Measurements from ENCODE around the gene KANSL1.

KANSL1 gene

DNA sequence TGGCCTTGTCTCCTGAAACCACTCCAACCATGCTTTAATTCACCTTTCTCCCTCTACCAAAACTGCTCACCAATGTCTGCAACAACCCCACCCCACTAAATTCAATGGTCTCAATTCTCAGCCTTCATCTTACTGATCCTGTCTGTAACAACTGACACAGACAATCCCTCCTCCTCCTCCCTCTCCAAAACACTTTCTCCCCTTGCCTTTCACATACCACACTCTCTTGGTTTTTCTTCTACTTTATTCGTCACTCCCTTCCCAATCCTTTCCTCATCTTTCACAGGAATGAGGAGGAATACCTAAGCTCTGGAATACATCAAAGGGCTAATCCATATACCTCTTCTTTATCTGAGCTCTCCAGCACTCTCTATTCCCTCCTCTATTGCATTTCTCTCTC is 128.8 kb downstream of the KANSL1 start:
- Histone ChIP-seq H3K4me3 (ENCODE audit: low read depth in 1 of 2, low read length in 2 of 2) (no peak overlapping the region), H3K4me1 (ENCODE audit: control insufficient read depth in 1 of 2, insufficient read depth in 2 of 2, low read length in 2 of 2) (no peaks in the 10 kb centered on the region), H3K9me3 (ENCODE audit: control insufficient read depth in 1 of 2, low read length in 2 of 2) (no peaks in the 10 kb centered on the region), H3K36me3 (ENCODE audit: control insufficient read depth in 1 of 2, insufficient read depth in 2 of 2, low read length in 2 of 2) (peaks cover 17 to 32% of the 10 kb centered on the region in 2 donors), H3K27ac (ENCODE audit: low read depth, low read length) (no peak overlapping the region), H3K27me3 (ENCODE audit: control insufficient read depth in 1 of 2, insufficient read depth in 2 of 2, low read length in 2 of 2) (no peaks in the 10 kb centered on the region), H3K9ac (ENCODE audit: low read depth in 1 of 2, low read length in 2 of 2) (no peak overlapping the region)

- peaks cover 17 to 34% of the 10 kb centered on the region in 2 donors for H3K36me3 ChIP-seq (ENCODE audit: control insufficient read depth in 1 of 2, insufficient read depth in 2 of 2, low read length in 2 of 2)
- H3K27ac ChIP-seq (ENCODE audit: low read depth, low read length): no peak overlapping the region
These were observed 130.0 kb downstream of the KANSL1 start for GRCh38 chr17:46063241-46063640.

GRCh38 chr17:46061435-46061834 is 131.8 kb downstream of the KANSL1 start:
- H3K27ac ChIP-seq (ENCODE audit: low read depth, low read length): no peak overlapping the region
- peaks cover 24 to 28% of the 10 kb centered on the region in 2 donors for H3K36me3 ChIP-seq (ENCODE audit: control insufficient read depth in 1 of 2, insufficient read depth in 2 of 2, low read length in 2 of 2)

More at GRCh38 chr17:46063241-46063640, 130.0 kb downstream of the KANSL1 start:
- no peaks in the 10 kb centered on the region for H3K9me3 ChIP-seq (ENCODE audit: control insufficient read depth in 1 of 2, low read length in 2 of 2)
- H3K4me1 ChIP-seq (ENCODE audit: control insufficient read depth in 1 of 2, insufficient read depth in 2 of 2, low read length in 2 of 2): no peaks in the 10 kb centered on the region
- H3K9ac ChIP-seq (ENCODE audit: low read depth in 1 of 2, low read length in 2 of 2): no peak overlapping the region
- no peak overlapping the region for H3K4me3 ChIP-seq (ENCODE audit: low read depth in 1 of 2, low read length in 2 of 2)
- no peaks in the 10 kb centered on the region for H3K27me3 ChIP-seq (ENCODE audit: control insufficient read depth in 1 of 2, insufficient read depth in 2 of 2, low read length in 2 of 2)

GRCh38 chr17:46060461-46060860 is 132.8 kb downstream of the KANSL1 start:
- no peak overlapping the region for H3K4me3 ChIP-seq (ENCODE audit: low read depth in 1 of 2, low read length in 2 of 2)
- no peaks in the 10 kb centered on the region for H3K27me3 ChIP-seq (ENCODE audit: control insufficient read depth in 1 of 2, insufficient read depth in 2 of 2, low read length in 2 of 2)
- H3K9me3 ChIP-seq (ENCODE audit: control insufficient read depth in 1 of 2, low read length in 2 of 2): no peaks in the 10 kb centered on the region
- H3K27ac ChIP-seq (ENCODE audit: low read depth, low read length): no peak overlapping the region
- H3K9ac ChIP-seq (ENCODE audit: low read depth in 1 of 2, low read length in 2 of 2): no peak overlapping the region
- peaks cover 17 to 18% of the 10 kb centered on the region in 2 donors for H3K36me3 ChIP-seq (ENCODE audit: control insufficient read depth in 1 of 2, insufficient read depth in 2 of 2, low read length in 2 of 2)
- no peaks in the 10 kb centered on the region for H3K4me1 ChIP-seq (ENCODE audit: control insufficient read depth in 1 of 2, insufficient read depth in 2 of 2, low read length in 2 of 2)

More at GRCh38 chr17:46061435-46061834, 131.8 kb downstream of the KANSL1 start:
- H3K27me3 ChIP-seq (ENCODE audit: control insufficient read depth in 1 of 2, insufficient read depth in 2 of 2, low read length in 2 of 2): no peaks in the 10 kb centered on the region
- no peaks in the 10 kb centered on the region for H3K4me1 ChIP-seq (ENCODE audit: control insufficient read depth in 1 of 2, insufficient read depth in 2 of 2, low read length in 2 of 2)
- H3K9ac ChIP-seq (ENCODE audit: low read depth in 1 of 2, low read length in 2 of 2): no peak overlapping the region
- no peak overlapping the region for H3K4me3 ChIP-seq (ENCODE audit: low read depth in 1 of 2, low read length in 2 of 2)
- no peaks in the 10 kb centered on the region for H3K9me3 ChIP-seq (ENCODE audit: control insufficient read depth in 1 of 2, low read length in 2 of 2)

DNA sequence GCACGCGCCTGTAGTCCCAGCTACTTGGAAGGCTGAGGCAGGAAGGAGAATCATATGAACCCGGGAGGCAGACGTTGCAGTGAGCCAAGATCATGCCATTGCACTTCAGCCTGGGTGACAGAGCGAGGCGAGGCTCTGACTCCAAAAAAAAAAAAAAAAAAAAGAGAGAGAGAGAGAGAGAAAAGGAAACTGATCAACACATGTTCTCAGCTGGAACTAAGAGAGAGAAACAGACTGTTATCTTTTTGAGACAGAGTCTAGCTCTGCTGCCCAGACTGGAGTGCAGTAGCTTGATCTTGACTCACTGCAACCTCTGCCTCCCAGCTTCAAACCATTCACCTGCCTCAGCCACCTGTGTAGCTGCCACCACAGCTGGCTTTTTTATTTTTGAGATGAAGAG is 133.7 kb downstream of the KANSL1 start:
- H3K27me3 ChIP-seq (ENCODE audit: control insufficient read depth in 1 of 2, insufficient read depth in 2 of 2, low read length in 2 of 2): no peaks in the 10 kb centered on the region
- H3K27ac ChIP-seq (ENCODE audit: low read depth, low read length): no peak overlapping the region
- peaks cover 15 to 17% of the 10 kb centered on the region in 2 donors for H3K36me3 ChIP-seq (ENCODE audit: control insufficient read depth in 1 of 2, insufficient read depth in 2 of 2, low read length in 2 of 2)
- H3K4me3 ChIP-seq (ENCODE audit: low read depth in 1 of 2, low read length in 2 of 2): no peak overlapping the region
- H3K9me3 ChIP-seq (ENCODE audit: control insufficient read depth in 1 of 2, low read length in 2 of 2): no peaks in the 10 kb centered on the region
- no peak overlapping the region for H3K9ac ChIP-seq (ENCODE audit: low read depth in 1 of 2, low read length in 2 of 2)
- H3K4me1 ChIP-seq (ENCODE audit: control insufficient read depth in 1 of 2, insufficient read depth in 2 of 2, low read length in 2 of 2): no peaks in the 10 kb centered on the region

GRCh38 chr17:46057366-46057765 is 135.9 kb downstream of the KANSL1 start:
- no peak overlapping the region for H3K27ac ChIP-seq (ENCODE audit: low read depth, low read length)

DNA sequence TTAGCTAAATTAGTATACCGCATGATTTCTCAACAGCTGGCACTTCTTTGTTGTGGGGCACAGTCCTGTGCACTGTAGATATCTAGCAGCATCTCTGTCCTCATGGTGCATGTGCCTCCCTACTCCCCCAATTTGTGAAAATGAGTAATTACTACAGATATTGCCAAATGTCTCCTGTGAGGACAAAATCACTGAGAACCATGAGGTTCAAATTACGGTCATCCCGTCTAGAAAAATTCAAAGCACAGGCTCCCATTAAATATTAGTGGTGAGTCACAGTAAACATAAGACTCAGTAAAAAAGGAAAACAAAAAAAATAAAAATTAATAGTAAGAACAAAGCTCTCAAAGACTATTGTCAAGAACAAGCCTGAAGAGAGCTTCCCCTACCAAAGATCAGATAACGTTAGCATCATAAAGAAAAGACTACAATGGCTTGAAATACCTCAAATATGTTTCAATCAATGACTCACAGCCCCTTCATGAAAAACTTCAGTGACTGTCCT is 136.4 kb downstream of the KANSL1 start:
- H3K4me3 ChIP-seq (ENCODE audit: low read depth in 1 of 2, low read length in 2 of 2): no peak overlapping the region
- peaks cover 0 to under 1% of the 10 kb centered on the region in 2 donors for H3K4me1 ChIP-seq (ENCODE audit: control insufficient read depth in 1 of 2, insufficient read depth in 2 of 2, low read length in 2 of 2)
- H3K9me3 ChIP-seq (ENCODE audit: control insufficient read depth in 1 of 2, low read length in 2 of 2): no peaks in the 10 kb centered on the region
- H3K9ac ChIP-seq (ENCODE audit: low read depth in 1 of 2, low read length in 2 of 2): no peak overlapping the region
- no peaks in the 10 kb centered on the region for H3K27me3 ChIP-seq (ENCODE audit: control insufficient read depth in 1 of 2, insufficient read depth in 2 of 2, low read length in 2 of 2)
- peaks cover 13 to 17% of the 10 kb centered on the region in 2 donors for H3K36me3 ChIP-seq (ENCODE audit: control insufficient read depth in 1 of 2, insufficient read depth in 2 of 2, low read length in 2 of 2)
- no peak overlapping the region for H3K27ac ChIP-seq (ENCODE audit: low read depth, low read length)

More at GRCh38 chr17:46057366-46057765, 135.9 kb downstream of the KANSL1 start:
- Histone ChIP-seq H3K9me3 (ENCODE audit: control insufficient read depth in 1 of 2, low read length in 2 of 2) (no peaks in the 10 kb centered on the region), H3K27me3 (ENCODE audit: control insufficient read depth in 1 of 2, insufficient read depth in 2 of 2, low read length in 2 of 2) (no peaks in the 10 kb centered on the region), H3K4me1 (ENCODE audit: control insufficient read depth in 1 of 2, insufficient read depth in 2 of 2, low read length in 2 of 2) (no peaks in the 10 kb centered on the region), H3K36me3 (ENCODE audit: control insufficient read depth in 1 of 2, insufficient read depth in 2 of 2, low read length in 2 of 2) (peaks cover 12 to 17% of the 10 kb centered on the region in 2 donors), H3K4me3 (ENCODE audit: low read depth in 1 of 2, low read length in 2 of 2) (no peak overlapping the region), H3K9ac (ENCODE audit: low read depth in 1 of 2, low read length in 2 of 2) (no peak overlapping the region)

DNA sequence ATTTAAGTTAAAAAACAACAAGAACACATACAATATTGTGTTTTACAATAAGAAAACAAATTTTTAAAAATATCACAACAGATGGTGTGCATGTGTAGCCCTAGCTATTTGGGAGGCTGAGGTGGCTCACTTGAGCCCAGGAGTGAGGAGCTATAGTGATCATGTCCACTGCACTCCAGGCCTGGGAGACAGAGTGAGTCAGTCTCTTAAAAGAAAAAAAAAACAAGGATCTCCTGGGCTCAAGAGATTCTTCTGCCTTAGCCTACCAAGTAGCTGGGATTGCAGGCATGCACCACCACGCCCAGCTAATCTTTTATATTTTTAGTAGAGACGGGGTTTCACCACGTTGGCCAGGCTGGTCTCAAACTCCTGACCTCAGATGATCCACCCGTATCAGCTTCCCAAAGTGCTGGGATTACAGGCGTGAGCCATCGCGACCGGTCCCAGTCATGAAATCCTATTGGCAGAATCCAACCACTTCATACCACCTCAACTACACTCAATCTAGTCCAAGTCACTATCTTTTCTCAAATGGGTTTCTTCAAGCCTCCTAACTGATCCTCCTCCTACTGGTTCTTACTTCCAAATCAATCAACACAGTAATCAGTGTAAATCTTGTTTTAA is 139.2 kb downstream of the KANSL1 start:
- peaks cover 32 to 33% of the 10 kb centered on the region in 2 donors for H3K36me3 ChIP-seq (ENCODE audit: control insufficient read depth in 1 of 2, insufficient read depth in 2 of 2, low read length in 2 of 2)
- no peak overlapping the region for H3K9ac ChIP-seq (ENCODE audit: low read depth in 1 of 2, low read length in 2 of 2)
- no peak overlapping the region for H3K27ac ChIP-seq (ENCODE audit: low read depth, low read length)
- peaks cover 0 to 7% of the 10 kb centered on the region in 2 donors for H3K4me1 ChIP-seq (ENCODE audit: control insufficient read depth in 1 of 2, insufficient read depth in 2 of 2, low read length in 2 of 2)
- no peak overlapping the region for H3K4me3 ChIP-seq (ENCODE audit: low read depth in 1 of 2, low read length in 2 of 2)
- H3K27me3 ChIP-seq (ENCODE audit: control insufficient read depth in 1 of 2, insufficient read depth in 2 of 2, low read length in 2 of 2): no peaks in the 10 kb centered on the region
- no peaks in the 10 kb centered on the region for H3K9me3 ChIP-seq (ENCODE audit: control insufficient read depth in 1 of 2, low read length in 2 of 2)

DNA sequence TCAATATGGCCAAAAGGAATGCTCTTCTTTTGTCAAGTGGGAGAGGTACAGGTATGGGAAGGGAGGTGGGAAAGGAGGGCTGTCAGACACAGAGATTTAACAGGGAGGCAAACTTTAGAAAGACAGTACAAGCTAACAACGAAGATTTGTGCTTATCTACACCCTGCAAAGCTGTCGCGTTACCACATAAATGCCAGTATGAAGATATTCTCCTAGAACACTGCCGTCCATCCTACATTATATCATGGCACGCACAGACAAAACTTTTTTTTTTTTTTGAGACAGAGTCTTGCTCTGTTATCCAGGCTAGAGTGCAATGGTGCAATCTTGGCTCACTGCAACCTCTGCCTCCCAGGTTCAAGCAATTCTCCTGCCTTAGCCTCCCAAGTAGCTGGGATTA is 143.6 kb downstream of the KANSL1 start:
- Histone ChIP-seq H3K4me1 (ENCODE audit: control insufficient read depth in 1 of 2, insufficient read depth in 2 of 2, low read length in 2 of 2) (peaks cover 0 to 21% of the 10 kb centered on the region in 2 donors), H3K9ac (ENCODE audit: low read depth in 1 of 2, low read length in 2 of 2) (no peak overlapping the region), H3K9me3 (ENCODE audit: control insufficient read depth in 1 of 2, low read length in 2 of 2) (no peaks in the 10 kb centered on the region), H3K27me3 (ENCODE audit: control insufficient read depth in 1 of 2, insufficient read depth in 2 of 2, low read length in 2 of 2) (no peaks in the 10 kb centered on the region), H3K36me3 (ENCODE audit: control insufficient read depth in 1 of 2, insufficient read depth in 2 of 2, low read length in 2 of 2) (peaks cover 15 to 43% of the 10 kb centered on the region in 2 donors), H3K27ac (ENCODE audit: low read depth, low read length) (no peak overlapping the region), H3K4me3 (ENCODE audit: low read depth in 1 of 2, low read length in 2 of 2) (no peak overlapping the region)

GRCh38 chr17:46047856-46048255 is 145.4 kb downstream of the KANSL1 start:
- Histone ChIP-seq H3K27me3 (ENCODE audit: control insufficient read depth in 1 of 2, insufficient read depth in 2 of 2, low read length in 2 of 2) (no peaks in the 10 kb centered on the region), H3K4me1 (ENCODE audit: control insufficient read depth in 1 of 2, insufficient read depth in 2 of 2, low read length in 2 of 2) (peaks cover 14 to 35% of the 10 kb centered on the region in 2 donors), H3K9me3 (ENCODE audit: control insufficient read depth in 1 of 2, low read length in 2 of 2) (no peaks in the 10 kb centered on the region), H3K27ac (ENCODE audit: low read depth, low read length) (no peak overlapping the region), H3K4me3 (ENCODE audit: low read depth in 1 of 2, low read length in 2 of 2) (no peak overlapping the region), H3K9ac (ENCODE audit: low read depth in 1 of 2, low read length in 2 of 2) (no peak overlapping the region), H3K36me3 (ENCODE audit: control insufficient read depth in 1 of 2, insufficient read depth in 2 of 2, low read length in 2 of 2) (peaks cover 20 to 51% of the 10 kb centered on the region in 2 donors)

All from duodenal mucosa (tissue), 2 donors.